T-helper 1 cell treated with Interleukin-12 subunit alpha and Interleukin-12 subunit beta and Interleukin-4 antibody, amounts not matched to agents 30 ng/mL and 1 ng/mL, for 36 hours (primary cell): Measurements from ENCODE around the gene TEX14. TPM values are rescaled to one million over a fixed set of nuclear protein-coding genes. Genes with fewer than 3 reads are reported as not detected.
"Not testable (repeated sequence)": the region's sequence is repeated elsewhere in the genome, so short reads cannot be mapped to it uniquely, and the experiment has no call there.

Experiments used
- intact Hi-C: fragments of 100-400 bp; cut with micrococcal nuclease; formaldehyde crosslinking; loops from one replicate; pipeline ENCODE4 v1.15.1; 2024
- total RNA-seq: library from RNA; stranded (reverse); gene quantifications from 2 replicates; pipeline ENCODE4 v1.2.3, GENCODE V29; 2022

The TEX14 gene
- total RNA-seq, 1 donor from 2014 or later, result 0.44 TPM

DNA sequence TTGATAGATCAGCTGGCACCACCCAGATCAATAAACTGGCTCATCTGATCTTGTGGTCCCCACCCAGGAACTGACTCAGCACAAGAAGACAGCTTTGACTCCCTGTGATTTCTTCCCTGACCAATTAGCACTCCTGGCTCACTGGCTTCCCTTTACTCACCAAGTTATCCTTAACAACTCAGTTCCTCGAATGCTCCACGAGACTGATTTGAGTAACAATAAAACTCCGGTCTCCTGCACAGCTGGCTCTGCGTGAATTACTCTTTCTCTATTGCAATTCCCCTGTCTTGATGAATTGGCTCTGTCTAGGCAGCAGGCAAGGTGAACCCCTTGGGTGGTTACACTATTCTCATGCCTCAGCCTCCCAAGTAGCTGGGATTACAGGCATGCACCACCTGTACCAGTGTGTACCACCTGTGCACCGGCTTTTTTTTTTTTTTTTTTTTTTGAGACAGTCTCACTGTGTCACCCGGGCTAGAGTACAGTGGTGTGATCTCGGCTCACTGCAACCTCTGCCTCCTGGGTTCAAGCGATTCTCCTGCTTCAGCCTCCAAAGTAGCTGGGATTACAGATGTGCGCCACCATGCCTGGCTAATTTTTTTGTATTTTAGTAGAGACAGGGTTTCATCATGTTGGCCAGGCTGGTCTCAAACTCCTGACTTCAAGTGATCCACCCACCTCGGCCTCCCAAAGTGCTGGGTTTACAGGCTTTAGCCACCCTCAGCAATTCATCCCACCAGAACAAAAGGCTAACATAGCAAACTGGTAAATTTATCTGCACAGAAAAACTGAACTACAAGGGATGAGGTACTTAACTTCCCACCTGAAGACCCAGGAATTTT is 33.7 kb downstream of the TEX14 start:
- intact Hi-C loops, result not testable (repeated sequence)

DNA sequence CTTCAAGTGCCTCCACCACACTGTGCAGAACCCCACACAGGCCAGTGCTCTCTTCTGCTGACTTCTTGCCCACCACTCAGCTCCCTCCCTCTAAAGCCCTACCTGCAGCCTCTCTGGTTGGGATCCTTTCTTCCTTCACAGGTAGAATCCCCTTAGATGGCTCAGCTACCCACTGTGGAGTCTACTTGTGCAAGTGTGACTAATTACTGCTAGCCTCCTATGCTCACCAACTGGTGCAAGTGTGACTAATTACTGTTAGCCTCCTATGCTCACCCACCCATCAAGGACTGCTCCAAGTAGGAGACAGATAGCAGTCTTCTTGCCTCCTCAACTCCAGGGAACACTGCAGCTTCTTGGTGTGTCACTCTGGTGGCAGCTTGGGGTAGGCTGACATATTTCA is 43.6 kb downstream of the TEX14 start:
- intact Hi-C loops, result no loop called here

DNA sequence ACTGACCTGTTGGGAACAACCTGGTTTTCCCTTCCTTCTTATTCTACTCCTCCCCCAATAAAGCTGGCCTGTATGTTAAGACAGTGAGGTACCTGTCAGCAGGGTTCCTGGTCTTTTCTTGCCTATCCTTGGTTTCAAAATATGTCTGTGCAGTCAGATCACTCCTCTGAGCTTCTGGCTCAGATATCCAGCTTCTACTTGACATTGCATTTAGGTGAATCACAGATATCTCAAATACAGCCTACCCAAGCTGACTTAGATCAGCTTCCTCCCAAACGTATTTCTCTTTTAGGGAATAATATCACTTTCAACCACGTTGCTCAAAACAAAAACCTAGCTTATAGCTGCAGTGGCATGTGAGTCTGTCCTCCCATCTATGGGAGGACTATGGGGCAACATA is 48.7 kb downstream of the TEX14 start:
- intact Hi-C loops, result no loop called here

DNA sequence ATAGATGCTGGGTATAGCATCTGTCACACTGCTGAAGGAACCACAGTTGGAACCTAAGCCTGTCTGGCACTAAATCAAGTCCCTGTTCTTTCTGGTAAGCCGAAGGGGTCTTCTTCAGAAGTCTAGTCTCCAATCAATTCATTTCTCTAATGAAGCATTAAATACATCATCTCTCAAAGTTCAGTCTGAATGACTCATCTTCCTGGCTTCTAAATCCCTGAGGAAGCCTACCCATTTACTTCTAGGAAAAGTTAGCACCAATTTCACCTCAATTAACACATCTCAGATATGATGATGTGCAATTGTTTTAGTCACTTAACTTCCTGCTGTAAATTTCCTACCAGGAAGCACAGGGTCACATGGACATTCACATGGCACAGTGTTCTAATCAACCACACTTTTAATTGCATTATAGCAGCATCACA is 49.9 kb downstream of the TEX14 start:
- intact Hi-C loops, result no loop called here

DNA sequence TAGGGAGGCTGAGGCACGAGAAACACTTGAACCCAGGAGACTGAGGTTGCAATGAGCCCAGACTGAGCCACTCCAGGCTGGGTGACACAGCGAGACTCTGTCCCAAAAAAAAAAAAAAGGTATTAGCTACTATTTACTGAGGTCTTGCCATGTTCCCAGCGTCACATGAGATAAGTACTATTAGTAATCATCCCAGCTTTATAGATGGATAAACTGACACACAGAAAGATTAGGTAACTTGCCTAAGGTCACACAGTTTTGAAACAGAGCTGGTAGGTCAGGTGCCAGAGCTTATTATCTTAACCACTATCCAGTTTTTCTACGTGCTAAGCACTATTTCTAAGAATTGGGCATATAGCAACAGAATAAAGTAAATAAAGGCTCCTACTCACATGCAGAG is 51.6 kb downstream of the TEX14 start:
- intact Hi-C loops, result no loop called here

DNA sequence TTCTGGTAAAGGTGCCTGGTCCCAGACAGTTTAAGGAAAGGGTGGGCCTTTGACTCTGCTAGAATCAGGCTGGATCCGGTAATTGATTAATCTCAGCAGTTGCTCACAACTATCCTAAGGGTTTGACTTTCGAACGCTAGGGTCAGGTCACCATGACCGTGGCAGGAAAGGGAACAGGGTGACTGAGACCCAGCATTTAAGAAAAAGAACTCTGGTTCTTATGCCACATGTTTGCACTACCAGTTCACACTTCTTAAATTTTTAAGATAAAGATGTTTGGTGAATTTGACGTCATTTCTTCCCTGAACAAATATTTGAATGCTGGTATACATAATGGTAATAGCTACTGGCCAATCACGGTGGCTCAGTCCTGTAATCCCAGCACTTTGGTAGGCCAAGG is 52.2 kb downstream of the TEX14 start:
- intact Hi-C loops, result loop anchor here (10.0 kb wide), 1 partner anchor 1555 kb away; the partner anchor contains the start of gene AKAP1

DNA sequence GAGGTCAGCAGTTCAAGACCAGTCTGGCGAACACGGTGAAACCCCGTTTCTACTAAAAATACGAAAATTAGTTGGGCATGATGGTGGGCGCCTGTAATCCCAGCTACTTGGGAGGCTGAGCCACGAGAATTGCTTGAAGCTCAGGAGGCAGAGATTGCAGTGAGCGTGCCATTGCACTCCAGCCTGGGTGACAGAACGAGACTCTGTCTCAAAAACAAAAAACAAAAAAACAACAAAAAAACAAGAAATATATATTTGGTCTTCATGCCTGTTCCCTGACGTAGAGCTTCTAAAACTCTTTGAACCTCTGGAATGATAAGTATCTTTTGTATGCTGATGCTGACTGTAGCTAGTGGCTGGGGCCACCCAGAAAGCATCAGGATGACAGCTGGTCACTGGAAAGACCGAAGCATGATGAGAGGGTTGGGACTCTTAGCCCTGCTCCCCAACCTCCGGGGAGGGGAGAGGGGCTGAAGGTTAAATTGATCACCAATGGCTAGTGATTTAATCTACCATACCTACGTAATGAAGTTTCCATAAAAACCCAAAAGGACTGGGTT is 54.8 kb downstream of the TEX14 start:
- intact Hi-C loops, result loop anchor here (10.0 kb wide), 1 partner anchor 1552 kb away; the partner anchor contains the start of gene AKAP1

DNA sequence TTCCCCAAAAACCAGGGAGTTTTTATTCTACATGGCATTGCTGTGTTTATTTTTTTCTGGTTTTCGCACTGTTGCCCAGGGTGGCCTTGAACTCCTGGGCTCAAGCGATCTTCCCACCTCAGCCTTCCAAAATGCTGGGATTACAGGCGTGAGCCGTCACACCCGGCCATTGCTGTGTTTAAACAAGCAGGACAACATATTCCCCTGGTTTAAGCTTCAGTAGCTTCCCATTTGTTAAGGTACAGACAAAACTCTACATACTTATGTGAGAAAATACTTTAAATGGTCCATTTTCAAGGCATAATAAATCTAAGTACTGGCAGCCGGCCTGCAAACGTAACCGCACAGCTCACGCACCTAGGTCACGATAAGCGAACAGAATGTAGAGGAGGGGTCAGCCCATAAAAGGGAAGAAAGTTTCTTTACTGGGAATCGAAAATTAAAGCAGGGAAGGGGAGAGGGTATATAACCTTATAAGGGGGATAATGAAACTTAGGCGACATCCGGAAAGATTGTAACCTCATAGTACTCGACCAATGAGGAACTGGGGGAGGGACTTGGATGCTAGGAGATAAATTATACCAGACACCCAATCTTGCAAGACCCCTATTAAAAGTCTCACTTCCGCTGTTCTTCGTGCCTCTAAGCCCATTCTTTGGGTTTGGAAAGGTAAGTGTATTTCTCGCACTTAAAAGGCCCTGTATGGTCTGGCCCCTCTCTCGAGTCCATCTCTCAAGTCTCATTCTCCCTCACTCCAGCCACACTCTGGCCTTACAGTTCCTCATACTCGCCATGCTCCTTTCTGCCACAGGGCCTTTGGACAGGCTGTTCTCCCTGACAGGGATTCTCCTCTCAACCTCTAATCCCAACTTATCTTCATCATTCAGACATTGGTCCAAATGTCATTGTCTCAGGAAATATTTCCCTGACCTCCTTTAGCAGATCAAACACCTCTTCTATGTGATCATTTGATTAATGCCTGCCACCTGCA is 59.2 kb downstream of the TEX14 start:
- intact Hi-C loops, result loop anchor here (5.0 to 10.0 kb wide), 2 partner anchors 295 to 1548 kb away; partner anchors contain the start of gene AKAP1

DNA sequence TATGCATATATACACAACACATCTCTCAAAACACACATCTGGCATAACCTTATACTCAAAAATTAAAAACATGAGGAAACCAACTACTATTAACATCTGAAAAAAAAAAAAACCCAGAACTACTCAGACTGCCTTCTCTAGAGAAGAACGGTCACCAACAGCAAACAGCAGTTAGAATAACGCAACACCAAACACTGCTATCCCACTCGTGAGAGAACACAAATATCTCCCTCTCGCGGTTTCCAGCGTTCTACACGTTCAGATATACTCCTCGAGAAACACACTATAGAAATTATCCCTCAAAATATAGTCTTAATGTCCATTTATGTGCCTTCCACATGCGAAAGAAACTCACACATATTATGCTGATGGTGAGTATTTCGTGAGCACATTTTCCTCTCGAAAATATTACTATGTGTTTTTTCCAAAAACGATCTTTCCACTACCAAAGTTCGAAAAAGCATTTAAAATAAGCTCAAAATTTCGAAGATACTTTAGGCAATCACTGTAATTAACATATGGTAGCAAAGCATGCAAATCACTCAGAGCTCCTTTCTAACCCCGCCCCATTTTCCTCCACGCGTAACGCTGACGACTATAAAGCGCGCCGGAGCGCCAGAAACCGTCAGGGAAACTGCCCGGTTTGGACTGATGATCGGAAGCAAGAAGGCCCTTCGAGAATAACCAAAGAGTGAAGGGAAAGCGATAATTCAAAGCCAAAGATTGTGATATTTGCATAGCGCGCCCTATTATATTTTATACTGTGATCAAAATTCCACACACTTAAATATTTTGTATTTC is 60.1 kb downstream of the TEX14 start:
- intact Hi-C loops, result loop anchor here (1.0 to 10.0 kb wide), 12 partner anchors 28 to 1547 kb away; partner anchors contain the start of genes AKAP1, GDPD1, PRR11 and RAD51C

DNA sequence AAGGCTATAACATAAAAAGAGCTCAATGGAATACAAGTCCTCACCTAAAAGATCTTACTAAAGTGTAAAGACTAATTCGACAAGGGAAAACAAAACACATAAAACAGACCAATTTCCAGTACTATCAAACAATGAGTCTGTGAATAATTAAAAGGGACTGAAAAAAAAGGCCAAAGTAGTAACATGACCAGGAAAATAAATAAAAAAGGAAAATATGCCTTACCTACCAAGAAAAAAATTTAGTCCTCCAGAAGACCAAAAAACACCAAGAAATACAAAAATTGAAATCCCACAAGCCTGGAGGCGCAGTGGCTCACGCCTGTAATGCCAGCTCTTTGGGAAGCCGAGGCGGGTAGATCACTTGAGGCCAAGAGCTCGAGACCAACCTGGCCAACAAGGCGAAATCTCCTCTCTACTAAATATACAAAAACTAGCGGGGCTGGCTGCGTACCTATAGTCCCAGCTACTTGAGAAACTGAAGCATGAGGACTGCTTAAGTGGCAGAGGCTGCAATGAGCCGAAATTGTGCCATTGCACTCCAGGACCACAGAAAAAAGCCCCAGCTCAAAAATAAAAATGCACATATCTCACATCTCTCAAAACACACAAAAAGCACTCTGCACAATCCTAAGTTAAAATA is 60.8 kb downstream of the TEX14 start:
- intact Hi-C loops, result loop anchor here (1.0 to 10.0 kb wide), 12 partner anchors 28 to 1546 kb away; partner anchors contain the start of genes AKAP1, GDPD1, PRR11 and RAD51C

DNA sequence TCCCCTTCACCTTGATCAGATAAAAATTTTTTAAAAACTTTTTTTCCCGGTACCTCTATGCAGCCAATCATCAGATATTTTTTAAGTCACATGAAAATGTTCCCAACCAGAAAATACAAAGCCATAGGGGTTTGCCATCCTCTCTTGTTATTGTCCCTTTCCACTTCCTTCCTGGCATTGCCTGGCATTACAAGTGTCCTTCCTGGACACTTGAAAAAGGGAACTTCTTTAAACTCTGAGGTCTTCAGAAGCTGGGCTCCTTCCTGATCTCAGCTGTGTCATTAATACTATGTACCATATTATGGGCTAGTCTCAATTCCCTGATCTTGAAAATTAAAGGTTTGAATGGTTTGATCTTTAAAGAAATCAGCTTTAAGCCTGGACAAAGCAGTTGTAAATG is 64.9 kb downstream of the TEX14 start:
- intact Hi-C loops, result no loop called here

DNA sequence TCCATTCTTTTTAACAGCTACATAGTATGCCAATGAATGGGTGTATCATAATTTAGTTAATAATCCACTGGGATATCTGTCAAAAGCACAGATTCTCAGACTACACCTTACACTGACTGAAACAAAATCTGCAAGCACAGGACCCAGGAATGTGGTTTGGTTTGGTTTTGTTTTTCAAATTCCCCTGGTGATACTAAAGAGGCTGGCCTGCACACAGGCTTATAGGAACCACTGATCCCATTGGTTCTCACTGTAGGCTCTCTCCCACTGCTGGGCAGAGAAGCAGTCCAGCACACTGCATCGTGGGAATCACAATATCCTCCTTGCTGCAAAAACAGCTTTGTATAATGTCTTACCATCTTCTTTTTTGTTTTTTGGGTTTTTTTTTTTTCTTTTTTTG is 67.1 kb downstream of the TEX14 start:
- intact Hi-C loops, result no loop called here

DNA sequence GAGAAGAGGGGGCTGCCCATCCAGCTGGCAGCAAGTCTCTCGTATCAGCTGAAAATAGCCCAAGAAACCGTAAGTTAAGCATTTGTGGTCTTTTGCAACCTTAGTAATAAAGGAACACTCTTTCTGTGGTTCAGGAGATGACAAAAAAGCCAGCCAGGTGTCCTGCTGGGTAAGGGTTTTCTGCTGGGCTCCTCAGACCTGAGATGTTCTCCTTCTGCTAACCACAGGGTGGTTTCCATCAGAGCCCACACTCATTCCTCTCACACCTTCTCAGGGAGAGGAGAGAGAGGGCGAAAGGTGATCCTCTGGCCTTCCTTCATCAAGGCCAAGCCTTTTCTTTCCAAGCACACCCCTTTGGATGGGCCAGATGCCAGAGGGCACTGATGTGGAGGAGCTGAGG is 70.7 kb downstream of the TEX14 start:
- intact Hi-C loops, result no loop called here

DNA sequence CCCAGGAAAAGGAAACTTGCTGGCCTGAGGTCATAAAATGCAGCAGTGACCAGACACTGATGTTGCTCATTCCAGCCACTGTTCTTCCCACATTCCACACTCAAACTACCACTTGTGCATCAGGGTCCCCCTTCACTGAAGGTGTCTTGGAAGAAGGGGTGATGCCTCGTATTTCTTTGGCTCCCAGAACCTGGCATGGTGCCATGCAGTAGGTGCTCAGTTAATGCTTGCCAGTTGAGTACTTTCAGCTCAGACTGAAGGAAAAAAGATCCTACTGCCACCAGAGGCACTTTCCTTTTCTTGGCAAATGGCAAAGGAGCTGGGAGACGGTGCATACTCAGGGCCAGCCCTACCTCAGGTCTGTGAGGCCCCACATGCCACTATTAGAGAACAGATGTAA is 73.5 kb downstream of the TEX14 start:
- intact Hi-C loops, result no loop called here

DNA sequence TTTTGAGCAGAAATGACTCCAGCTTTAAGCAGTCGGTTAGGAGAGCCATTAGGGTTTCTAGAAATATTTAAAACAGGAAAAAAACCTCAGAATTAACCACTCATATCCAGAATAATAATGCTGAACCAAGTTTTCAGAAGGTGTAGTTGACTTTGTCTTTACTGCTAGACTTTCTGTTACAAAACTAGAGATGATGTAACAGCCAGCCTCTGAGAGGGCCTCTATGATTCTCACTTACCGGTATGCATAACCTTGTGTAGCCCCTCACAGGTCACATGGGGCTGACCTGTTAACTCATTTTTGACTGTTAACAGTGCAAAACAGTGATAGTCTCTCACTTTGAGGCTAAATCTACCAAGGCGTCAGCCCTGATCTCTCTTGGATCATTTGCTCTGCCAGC is 74.3 kb downstream of the TEX14 start:
- intact Hi-C loops, result no loop called here

DNA sequence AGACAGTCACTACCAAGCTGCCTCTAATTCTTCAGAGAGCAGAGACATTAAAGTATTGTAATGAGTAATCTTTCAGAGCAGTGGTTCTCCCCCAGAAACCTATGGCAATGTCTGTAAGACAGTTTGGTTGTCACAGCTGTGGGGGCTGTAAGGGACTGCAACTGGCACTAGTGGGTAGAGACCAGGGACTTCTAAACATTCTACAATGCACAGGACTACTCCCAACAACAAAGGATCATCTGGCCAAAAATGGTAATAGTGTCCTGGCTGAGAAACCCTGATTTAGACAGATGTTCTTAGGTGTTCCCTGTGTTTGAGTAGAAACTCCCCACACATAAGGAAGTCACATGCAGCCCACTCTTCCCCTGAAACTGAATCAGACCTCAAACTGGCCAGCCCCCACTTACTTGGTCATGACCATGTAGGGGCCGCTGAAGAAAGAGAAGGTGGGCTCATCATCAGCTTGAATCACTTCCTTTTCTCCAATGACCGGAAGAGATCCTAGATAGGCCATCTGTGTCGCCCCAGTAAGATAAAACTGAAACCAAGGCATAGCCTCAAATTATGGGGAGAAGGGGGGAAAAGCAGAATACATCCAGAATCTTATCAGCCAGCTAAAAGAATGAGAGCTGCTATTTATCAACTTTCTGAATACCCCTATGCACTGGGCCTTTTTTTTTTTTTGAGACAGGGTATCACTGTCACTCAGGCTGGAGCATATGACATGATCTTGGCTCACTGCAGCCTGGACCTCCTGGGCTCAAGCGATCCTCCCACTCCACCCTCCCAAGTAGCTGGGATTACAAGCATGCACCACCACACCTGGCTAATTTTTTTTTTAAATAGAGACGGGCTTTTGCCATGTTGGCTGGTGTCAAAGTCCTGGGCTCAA is 75.8 kb downstream of the TEX14 start:
- intact Hi-C loops, result no loop called here

DNA sequence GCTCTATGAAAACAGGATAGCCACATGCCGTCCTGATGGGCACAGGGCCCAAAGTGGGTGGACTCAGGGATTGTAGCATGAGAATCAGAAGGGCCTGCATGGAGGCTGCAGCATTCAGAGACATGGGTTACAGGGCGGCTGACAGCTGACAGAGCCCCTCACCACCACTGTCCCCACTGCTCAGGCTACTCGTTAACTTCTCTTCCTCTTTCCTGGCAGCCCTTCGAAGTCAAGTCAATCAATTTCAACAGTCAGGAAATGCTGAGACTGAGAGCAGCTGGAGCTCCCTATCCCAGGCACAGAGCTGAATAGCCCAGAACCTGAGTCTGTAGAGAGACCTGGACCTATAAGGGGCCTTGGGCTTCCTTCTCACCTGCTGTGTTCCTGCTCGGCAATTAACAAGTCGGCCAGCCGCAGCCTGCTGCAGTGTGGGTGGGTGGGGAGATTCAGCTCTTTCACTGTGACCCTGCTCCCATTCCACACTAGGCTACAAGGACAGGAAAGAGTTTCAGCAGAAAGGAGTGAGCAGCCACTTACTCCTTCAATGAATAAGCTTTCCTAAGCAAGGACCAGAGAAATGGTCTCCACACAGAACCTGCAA is 76.9 kb downstream of the TEX14 start:
- intact Hi-C loops, result no loop called here

DNA sequence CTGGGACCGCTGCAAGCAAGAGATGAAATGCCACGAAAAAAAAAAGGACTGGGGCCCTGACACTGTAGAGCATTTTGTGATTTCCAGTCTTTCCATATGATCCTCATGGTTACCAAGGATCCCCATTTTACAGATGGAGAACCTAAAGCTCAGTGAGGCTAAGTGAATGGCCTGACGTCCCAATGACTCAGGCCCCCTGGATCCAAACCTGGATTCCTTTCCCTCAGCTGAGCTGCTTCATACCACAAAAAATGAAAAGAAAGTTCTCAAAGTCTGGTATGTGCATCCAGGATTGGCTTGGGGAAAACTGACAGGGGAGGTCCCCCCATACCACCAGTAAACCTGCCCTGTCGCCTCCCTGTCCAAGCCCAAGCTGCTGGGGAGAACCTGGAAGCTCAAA is 80.5 kb downstream of the TEX14 start:
- intact Hi-C loops, result no loop called here

DNA sequence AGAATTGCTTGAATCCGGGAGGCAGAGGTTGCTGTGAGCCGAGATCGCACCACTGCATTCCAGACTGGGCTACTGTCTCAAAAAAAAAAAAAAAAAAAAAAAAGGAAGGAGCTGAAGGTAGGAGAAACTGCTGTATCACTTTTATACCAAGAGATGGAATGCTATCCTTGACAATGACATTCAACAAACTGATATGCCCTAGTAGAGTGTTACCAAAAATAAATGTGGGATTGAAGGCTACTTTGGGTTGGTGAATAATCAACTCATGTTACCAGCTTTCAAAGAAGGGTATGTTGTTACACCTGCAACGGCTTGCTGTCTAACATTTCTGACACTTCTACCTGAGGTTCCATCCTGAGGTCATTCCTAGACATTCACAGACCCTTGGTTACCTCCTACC is 84.9 kb downstream of the TEX14 start:
- intact Hi-C loops, result no loop called here
